HTR-8/SVneo (cell line): ENCODE data around the gene MTG1.
"Not testable (repeated sequence)": the region's sequence is repeated elsewhere in the genome, so short reads cannot be mapped to it uniquely, and the experiment has no call there.

Experiments used
- DNase-seq: peaks from one replicate; pipeline ENCODE4 v3.0.0; 2011; ENCODE audit warnings: low spot score, mixed read lengths; ENCODE audit not compliant: insufficient read length
- FAIRE-seq: peaks from 2 replicates; lab custom pipeline; 2011; peaks lifted over from hg19 to GRCh38; lab: Jason Lieb, UNC

MTG1 gene

DNA sequence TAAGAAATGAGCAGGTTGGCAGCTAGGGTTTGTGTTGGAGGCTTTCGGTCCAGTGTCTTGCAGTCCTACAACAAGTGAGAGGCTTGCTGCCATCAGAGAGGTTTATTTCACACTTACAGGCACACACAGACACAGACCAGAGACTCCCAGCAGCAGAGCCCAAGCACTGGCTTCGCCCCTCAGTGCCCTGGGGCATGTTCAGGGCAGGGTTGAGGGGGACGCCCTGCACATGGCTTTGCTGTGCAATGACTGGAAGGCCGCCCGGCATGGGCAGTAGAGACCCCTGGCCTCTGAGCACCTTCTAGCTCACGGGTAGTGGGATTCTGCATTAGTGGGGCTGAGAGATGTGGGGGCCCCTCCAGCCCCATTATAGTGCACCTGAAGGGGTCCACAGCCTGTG lies 26.6 kb downstream of the MTG1 start:
- FAIRE-seq (no peak), DNase-seq (no peak)

- DNase-seq (no peak), FAIRE-seq (no peak)
Observed at GRCh38 chr10:133421336-133422222, 27.6 kb downstream of the MTG1 start.

DNA sequence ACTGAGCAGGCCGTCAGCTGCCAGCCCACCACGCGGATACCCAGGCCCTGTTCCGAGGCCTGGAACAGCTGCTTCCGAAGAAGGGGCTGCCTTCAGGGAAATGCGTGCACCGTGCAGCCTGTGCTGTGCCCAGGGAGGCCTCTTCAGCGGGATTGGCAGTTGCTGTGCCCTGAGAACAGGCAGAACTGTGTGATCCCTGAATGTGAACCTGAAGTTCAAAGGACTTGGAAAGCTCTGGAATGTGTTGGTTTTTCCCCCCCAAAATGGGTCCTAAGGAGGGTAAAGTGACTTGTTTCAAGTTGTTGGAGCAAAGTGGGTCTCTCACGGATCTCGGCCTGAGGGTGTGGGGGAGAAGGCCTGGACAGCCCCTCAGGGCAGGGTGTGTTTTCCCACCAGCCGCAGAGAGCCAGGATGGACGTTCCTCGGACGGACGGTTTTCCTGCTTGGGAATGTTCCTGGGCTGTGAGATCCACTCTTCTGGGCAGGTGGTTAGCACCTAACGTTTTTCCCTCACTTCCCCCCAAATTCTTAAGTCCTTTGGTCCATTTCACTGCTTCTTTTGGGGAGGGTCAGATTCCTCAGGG lies 28.4 kb downstream of the MTG1 start:
- no peak for FAIRE-seq

GRCh38 chr10:133422807-133423771 lies 29.1 kb downstream of the MTG1 start:
- DNase-seq = no peak
- FAIRE-seq = no peak

More for the DNA sequence above, 28.4 kb downstream of the MTG1 start:
- no peak for DNase-seq

DNA sequence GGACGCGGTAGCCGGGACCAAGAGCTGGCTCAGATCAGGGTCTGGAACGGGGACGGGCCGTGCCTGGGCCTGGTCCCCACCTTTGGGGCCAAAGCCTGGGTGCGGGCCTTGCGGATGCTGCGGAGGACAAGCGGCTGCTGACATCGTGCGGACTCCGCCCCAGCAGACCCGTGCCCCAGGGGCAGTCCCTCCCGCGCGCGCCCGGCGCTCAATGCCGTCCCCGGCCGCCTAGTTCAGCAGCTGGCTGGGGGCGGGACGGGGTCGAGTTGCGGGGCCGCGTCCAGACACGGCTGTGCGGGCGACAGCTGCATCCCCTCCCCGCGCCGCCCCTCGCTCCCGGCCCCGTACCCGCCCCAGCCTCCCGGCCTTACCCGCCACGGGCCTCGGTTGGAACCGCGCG lies 30.1 kb downstream of the MTG1 start:
- FAIRE-seq, DNase-seq: not testable (repeated sequence)

DNA sequence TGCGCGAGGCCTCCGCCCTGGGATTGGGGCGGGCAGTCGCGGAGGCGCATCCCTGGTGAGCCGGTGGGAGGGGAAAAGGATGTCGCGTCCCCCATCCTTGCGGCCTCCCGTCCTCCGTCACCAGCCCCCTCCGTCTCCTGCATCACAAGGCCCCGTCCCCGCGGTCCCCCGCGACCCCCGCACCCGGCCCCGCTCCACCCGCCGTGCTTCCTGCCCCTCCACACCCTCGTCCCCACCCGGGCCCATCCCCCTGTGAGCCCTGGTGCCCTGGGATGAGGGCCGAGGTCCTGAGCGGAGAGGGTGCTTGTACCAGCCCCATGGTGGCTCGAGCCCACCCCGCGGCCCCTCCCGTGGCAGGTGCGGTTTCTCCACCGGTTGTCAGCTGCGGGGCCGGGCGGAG lies 30.6 kb downstream of the MTG1 start, which contains the start of gene SPRN:
SPRN (minus strand) TSS at position 25 of the 400 bp plus-strand sequence. CDS start 944 bp downstream, outside the sequence.
- not testable (repeated sequence) for FAIRE-seq, DNase-seq

- FAIRE-seq, DNase-seq: not testable (repeated sequence)
Observed at GRCh38 chr10:133429571-133429970, 35.6 kb downstream of the MTG1 start.

DNA sequence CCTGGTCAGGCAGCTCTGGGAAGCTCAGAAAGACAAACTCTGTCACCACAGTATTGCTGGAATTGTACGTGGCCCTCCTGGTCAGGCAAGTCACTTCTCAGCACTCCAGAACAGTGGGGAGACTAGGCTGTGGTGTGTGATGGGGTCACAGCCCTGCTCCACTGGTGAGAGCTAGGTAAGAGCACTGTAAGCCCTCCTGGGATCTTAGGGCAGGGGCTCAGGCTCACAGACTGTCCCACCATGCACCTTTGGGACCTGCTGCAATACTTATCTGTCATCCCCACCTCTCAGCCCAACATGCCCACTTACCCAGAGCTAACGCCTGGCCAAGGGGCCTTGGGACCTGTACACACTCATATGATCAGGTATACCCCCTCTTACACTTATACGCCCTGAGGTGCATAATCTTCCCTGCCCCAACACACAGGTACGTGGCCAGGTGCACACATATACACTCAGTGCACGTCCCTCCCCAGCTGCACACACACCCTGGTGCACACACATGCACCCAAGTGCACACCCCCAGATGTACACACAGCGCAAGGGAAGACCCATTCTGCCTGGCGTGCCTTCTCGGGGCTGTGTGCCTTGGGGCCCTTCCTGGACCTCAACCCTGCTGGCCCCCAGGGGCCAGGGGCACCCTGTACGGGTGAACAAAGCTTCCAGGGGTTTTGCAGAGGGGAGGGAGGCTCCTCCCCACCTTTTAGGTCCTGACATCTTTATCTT lies 38.1 kb downstream of the MTG1 start:
- DNase-seq, FAIRE-seq: not testable (repeated sequence)

DNA sequence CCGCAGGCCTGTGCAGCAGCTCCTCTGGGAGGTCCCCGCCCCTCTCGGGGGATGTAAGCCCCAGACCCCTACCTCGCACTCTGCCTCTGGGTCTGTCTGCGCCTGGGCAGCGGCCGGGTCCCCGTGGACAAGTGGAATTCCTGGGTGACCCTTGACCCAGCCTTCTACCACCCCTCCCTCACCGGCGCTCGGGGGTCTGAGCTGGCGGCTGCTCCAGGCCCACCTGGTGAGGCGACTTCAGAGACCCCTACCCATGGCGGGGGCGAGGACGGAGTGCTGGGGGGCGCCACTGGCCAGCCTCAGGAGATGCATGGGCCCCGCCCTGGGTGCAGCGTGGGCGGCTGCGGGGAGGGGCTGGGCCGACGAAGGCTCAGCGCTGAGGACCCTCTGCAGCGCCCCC lies 38.8 kb downstream of the MTG1 start:
- not testable (repeated sequence) for FAIRE-seq, DNase-seq

DNA sequence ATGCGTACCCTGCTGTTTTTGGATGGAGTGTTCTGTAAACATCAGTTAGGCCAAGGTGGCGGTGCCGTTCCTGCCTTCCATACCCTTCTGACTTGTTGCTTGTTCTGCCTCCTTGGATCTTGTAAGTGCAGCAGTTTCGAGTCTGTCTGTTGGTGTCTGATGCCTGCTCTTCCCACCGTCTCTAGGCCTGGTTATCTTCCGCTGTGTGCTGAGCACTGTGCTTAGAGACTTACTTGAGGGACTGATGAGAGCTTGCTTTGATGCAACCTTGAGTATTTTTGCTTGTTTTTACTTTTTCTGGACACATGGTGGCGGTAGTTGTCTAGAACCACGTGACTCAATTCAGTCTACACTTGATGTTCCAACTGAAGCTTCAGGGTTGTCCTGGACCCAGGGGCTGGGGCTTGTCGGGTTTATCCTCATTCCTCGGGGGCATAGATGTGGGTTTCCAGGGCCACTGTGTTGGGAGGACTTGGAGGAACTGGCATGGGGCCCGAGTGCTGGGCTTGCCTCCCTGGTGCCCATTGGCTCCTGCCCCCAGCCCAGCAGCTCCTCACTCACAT lies 44.8 kb downstream of the MTG1 start:
- DNase-seq (peak; percentile 13), FAIRE-seq (no peak)

- no peak for DNase-seq
- no peak for FAIRE-seq
Observed at GRCh38 chr10:133439517-133440461, 45.8 kb downstream of the MTG1 start.

DNA sequence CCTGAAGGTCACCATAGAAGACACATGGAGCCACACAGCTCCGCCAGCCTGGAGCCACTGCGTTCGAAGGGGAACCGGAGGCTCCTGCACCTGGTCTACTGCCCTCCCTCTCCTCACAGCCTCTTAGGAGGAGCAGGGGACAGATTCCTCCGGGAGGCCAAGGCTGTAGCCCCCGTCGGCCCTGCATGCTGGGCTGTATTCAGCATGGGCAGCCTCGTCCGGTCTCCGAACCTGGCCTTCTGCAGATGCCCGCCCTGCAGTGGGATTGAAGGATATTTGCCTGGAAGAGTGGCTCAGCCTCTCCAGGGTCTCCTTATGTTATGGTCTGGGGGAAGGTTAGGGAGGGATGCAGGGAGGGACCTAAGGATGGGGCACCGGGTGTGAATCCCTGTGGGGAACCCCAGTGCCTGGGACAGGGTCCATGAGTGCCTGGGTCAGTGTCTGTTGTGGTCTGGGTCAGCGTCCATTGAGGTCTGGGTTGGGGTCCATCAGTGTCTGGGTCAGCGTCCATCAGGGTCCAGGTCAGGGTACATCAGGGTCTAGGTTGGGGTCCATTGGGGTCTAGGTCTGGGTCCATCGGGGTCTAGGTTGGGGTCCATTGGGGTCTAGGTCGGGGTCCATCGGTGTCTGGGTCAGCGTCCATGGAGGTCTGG lies 46.8 kb downstream of the MTG1 start:
- DNase-seq (no peak), FAIRE-seq (no peak)

DNA sequence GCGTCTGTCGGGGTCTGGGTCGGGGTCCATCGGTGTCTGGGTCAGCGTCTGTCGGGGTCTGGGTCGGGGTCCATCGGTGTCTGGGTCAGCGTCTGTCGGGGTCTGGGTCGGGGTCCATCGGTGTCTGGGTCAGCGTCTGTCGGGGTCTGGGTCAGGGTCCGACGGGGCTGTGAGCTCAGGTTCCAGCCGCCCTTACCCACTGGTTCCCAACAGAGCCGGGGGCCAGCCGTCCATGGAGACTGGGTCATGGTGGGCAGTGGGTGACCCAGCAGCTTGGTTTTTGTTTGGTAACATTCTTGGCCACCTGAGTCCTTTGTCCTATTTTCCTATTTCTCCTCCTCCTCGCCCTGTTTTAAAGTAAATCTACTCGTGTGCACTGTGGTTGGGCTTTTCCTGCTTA lies 47.4 kb downstream of the MTG1 start:
- DNase-seq, FAIRE-seq: not testable (repeated sequence)

DNA sequence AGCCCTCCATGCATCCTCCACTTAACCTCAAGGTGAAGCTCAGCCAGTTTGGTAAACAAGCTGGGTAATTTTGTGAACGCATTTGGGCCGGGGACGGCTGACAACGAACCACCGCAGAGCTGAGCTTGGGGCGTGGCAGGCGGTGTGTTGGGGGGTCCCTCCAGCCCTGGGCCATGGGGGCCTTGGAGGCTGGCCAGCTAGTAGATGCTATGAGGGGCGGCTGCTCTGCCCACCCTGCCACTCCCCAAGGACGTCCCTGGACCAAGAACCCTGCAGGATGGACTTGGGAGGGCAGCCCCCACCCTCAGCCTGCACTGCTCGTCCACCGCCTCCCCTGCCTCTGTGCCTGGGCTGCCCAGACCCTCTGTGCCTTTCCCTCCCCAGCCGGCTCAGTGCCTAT lies 47.8 kb downstream of the MTG1 start:
- FAIRE-seq = no peak

DNA sequence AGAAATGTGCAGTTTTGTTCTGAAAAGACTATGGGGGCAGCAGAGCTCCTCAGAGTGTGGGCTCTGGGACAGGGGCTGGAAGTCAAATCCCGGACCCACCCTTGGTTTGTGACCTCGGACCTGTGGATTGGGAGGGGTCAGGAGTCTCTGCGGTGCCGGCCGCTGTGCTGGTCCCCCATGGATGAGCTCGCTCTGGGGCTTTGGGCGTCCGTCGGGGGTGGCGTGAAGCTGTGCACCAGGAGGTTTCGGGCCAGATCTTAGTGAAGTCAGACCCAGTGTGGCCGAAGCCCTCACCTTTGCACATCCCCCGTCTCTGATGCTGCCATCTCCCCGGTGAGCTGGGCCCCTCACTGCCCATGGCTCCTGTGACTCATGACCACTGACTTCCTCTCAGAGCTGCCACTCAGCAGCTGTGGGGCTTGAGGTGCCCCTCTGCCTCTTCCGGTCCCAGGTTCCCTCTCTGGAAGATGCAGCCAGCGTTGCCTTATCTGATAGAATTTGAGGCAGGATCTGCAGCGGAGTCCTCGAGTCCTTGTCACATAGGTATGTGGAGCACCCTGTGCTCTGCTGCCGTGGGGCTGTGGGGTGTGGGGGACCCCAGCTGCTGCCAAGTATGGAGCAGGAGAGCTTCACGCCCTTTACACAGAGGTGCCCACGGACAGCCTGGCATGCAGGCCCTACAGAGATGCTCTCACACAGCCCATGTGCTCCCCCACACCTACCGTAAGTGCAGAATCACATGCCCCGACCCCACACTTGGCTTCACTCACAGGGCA lies 48.4 kb downstream of the MTG1 start:
- FAIRE-seq = no peak
- no peak for DNase-seq

More for the DNA sequence above, 47.8 kb downstream of the MTG1 start:
- no peak for DNase-seq

DNA sequence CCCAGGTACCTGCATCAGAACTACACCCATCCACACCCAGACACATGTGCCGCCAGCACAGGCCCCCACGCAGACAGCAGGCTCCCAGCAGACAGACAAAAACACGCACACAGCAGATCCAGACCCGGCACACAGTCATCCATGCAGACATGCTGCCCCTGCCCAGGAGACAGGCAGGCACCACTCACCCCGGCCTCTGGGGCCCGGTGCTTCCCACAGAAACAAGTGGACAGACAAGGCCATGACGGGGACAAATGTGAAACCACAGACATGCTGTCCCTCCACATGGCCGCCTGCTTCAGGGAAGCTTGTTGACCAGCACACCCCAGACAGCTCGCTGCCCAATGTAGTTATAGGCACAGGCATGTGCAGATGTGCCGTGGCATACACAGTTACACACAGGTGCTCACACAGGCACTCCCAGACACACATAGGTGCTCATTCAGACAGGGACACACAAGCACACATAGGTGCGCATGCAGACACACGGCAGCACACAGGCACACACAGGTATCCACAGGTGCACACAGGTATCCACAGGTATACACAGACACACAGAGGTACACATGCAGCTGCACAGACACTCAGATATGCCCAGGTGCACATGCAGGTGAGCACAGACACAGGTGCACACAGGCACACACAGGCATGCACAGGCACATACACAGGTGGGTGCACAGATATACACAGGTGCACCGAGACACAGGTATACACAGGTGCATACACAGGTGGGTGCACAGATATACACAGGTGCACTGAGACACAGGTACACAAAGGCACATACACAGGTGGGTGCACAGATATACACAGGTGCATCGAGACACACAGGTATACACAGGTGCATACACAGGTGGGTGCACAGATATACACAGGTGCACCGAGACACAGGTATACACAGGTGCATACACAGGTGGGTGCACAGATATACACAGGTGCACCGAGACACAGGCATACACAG lies 49.3 kb downstream of the MTG1 start:
- FAIRE-seq (peak; percentile 16), DNase-seq (no peak)
